ENCODE results near the gene UBQLN3.

UBQLN3 gene

GRCh38 chr11:5528495-5528894, 18.7 kb upstream of the UBQLN3 start:
- no peak for DNase-seq (ENCODE audit: extremely low spot score)
- no peak for TF ChIP-seq PKNOX1 (IDR thresholded peaks at IDR 0.05)
- no peak for TF ChIP-seq CTBP1 (IDR thresholded peaks at IDR 0.05; ENCODE audit: borderline replicate concordance)
- no peak for TF ChIP-seq TARDBP (IDR thresholded peaks at IDR 0.05)
- no peak for TF ChIP-seq NFRKB (IDR thresholded peaks at IDR 0.05)
- no peak for TF ChIP-seq LEF1 (IDR thresholded peaks at IDR 0.05; ENCODE audit: borderline replicate concordance)
- no peak for TF ChIP-seq L3MBTL2 (conservative IDR thresholded peaks at IDR 0.05)
- TF ChIP-seq FOXA1 (IDR thresholded peaks at IDR 0.05), result no peak
- TF ChIP-seq ZNF384 (IDR thresholded peaks at IDR 0.05), result no peak
- TF ChIP-seq ELF4 (IDR thresholded peaks at IDR 0.05), result no peak
- TF ChIP-seq BHLHE40 (IDR thresholded peaks at IDR 0.05; ENCODE audit: borderline replicate concordance), result no peak
- no peak for TF ChIP-seq HDGF (IDR thresholded peaks at IDR 0.05; ENCODE audit: borderline replicate concordance)
- TF ChIP-seq SP1 (IDR thresholded peaks at IDR 0.05), result no peak
- TF ChIP-seq SUZ12 (IDR thresholded peaks at IDR 0.05), result no peak
- no peak for TF ChIP-seq ARNT (IDR thresholded peaks at IDR 0.05)
- no peak for TF ChIP-seq FOXK2 (IDR thresholded peaks at IDR 0.05)
- TF ChIP-seq FOXM1 (IDR thresholded peaks at IDR 0.05; ENCODE audit: borderline replicate concordance), result no peak
- ChIA-PET POLR2A (no interaction called here), CTCF (no interaction called here)

GRCh38 chr11:5527716-5528115, 18.0 kb upstream of the UBQLN3 start:
- ChIA-PET CTCF (no interaction called here), POLR2A (no interaction called here)
- TF ChIP-seq FOXA1 (IDR thresholded peaks at IDR 0.05) (no peak), NFRKB (IDR thresholded peaks at IDR 0.05) (no peak), SUZ12 (IDR thresholded peaks at IDR 0.05) (no peak), L3MBTL2 (conservative IDR thresholded peaks at IDR 0.05) (no peak), FOXM1 (IDR thresholded peaks at IDR 0.05; ENCODE audit: borderline replicate concordance) (no peak), BHLHE40 (IDR thresholded peaks at IDR 0.05; ENCODE audit: borderline replicate concordance) (no peak), ELF4 (IDR thresholded peaks at IDR 0.05) (no peak), PKNOX1 (IDR thresholded peaks at IDR 0.05) (no peak), CTBP1 (IDR thresholded peaks at IDR 0.05; ENCODE audit: borderline replicate concordance) (no peak), SP1 (IDR thresholded peaks at IDR 0.05) (no peak), TARDBP (IDR thresholded peaks at IDR 0.05) (no peak), ARNT (IDR thresholded peaks at IDR 0.05) (no peak), LEF1 (IDR thresholded peaks at IDR 0.05; ENCODE audit: borderline replicate concordance) (no peak), HDGF (IDR thresholded peaks at IDR 0.05; ENCODE audit: borderline replicate concordance) (no peak), FOXK2 (IDR thresholded peaks at IDR 0.05) (no peak), ZNF384 (IDR thresholded peaks at IDR 0.05) (no peak)
- no peak for DNase-seq (ENCODE audit: extremely low spot score)

- DNase-seq (ENCODE audit: extremely low spot score), result no peak
- TF ChIP-seq HDGF (IDR thresholded peaks at IDR 0.05; ENCODE audit: borderline replicate concordance) (no peak), SUZ12 (IDR thresholded peaks at IDR 0.05) (no peak), FOXA1 (IDR thresholded peaks at IDR 0.05) (no peak), SP1 (IDR thresholded peaks at IDR 0.05) (no peak), BHLHE40 (IDR thresholded peaks at IDR 0.05; ENCODE audit: borderline replicate concordance) (no peak), TARDBP (IDR thresholded peaks at IDR 0.05) (no peak), ELF4 (IDR thresholded peaks at IDR 0.05) (no peak), CTBP1 (IDR thresholded peaks at IDR 0.05; ENCODE audit: borderline replicate concordance) (no peak), LEF1 (IDR thresholded peaks at IDR 0.05; ENCODE audit: borderline replicate concordance) (no peak), NFRKB (IDR thresholded peaks at IDR 0.05) (no peak)
- CTCF ChIA-PET, result no interaction called here
- POLR2A ChIA-PET, result no interaction called here
These were observed 15.0 kb upstream of the UBQLN3 start for GRCh38 chr11:5524756-5525155.

- no peak for DNase-seq (ENCODE audit: extremely low spot score)
- POLR2A ChIA-PET, result no interaction called here
- CTCF ChIA-PET, result interaction anchor here (0.6 kb wide), 1 partner anchor 203 kb away, joined by 3 read pairs; no protein-coding TSS in a partner anchor
- TF ChIP-seq CTBP1 (IDR thresholded peaks at IDR 0.05; ENCODE audit: borderline replicate concordance) (no peak), ZNF384 (IDR thresholded peaks at IDR 0.05) (no peak), BHLHE40 (IDR thresholded peaks at IDR 0.05; ENCODE audit: borderline replicate concordance) (no peak), SUZ12 (IDR thresholded peaks at IDR 0.05) (no peak), ELF4 (IDR thresholded peaks at IDR 0.05) (no peak), FOXK2 (IDR thresholded peaks at IDR 0.05) (no peak), SP1 (IDR thresholded peaks at IDR 0.05) (no peak), ARNT (IDR thresholded peaks at IDR 0.05) (no peak), TARDBP (IDR thresholded peaks at IDR 0.05) (no peak)
These were observed 12.6 kb upstream of the UBQLN3 start for GRCh38 chr11:5522308-5522707.

GRCh38 chr11:5521540-5521939, 11.8 kb upstream of the UBQLN3 start:
- ChIA-PET POLR2A (no interaction called here), CTCF (no interaction called here)
- TF ChIP-seq ZNF384 (IDR thresholded peaks at IDR 0.05) (no peak), FOXM1 (IDR thresholded peaks at IDR 0.05; ENCODE audit: borderline replicate concordance) (no peak), ARNT (IDR thresholded peaks at IDR 0.05) (no peak), L3MBTL2 (conservative IDR thresholded peaks at IDR 0.05) (no peak), BHLHE40 (IDR thresholded peaks at IDR 0.05; ENCODE audit: borderline replicate concordance) (no peak), HDGF (IDR thresholded peaks at IDR 0.05; ENCODE audit: borderline replicate concordance) (no peak), ELF4 (IDR thresholded peaks at IDR 0.05) (no peak), FOXA1 (IDR thresholded peaks at IDR 0.05) (no peak), TARDBP (IDR thresholded peaks at IDR 0.05) (no peak), NFRKB (IDR thresholded peaks at IDR 0.05) (no peak)
- DNase-seq (ENCODE audit: extremely low spot score), result no peak

GRCh38 chr11:5516599-5516998, 6.8 kb upstream of the UBQLN3 start, which contains the start of gene UBQLNL:
Gene UBQLNL (minus strand): TSS chr11:5516699. CDS start chr11:5516441, 258 bp downstream.
- no peak for TF ChIP-seq PKNOX1 (IDR thresholded peaks at IDR 0.05)
- no peak for TF ChIP-seq L3MBTL2 (conservative IDR thresholded peaks at IDR 0.05)
- TF ChIP-seq SP1 (IDR thresholded peaks at IDR 0.05), result no peak
- POLR2A ChIA-PET, result no interaction called here
- CTCF ChIA-PET, result no interaction called here
- DNase-seq (ENCODE audit: extremely low spot score), result no peak
